ENCODE results near the gene IDUA.

The IDUA gene

GRCh38 chr4:1024882-1025545, 38.2 kb downstream of the IDUA start:
- Mint-ChIP-seq H3K9me3 (no peaks in the 10 kb centered on the region), H3K4me3 (no peak overlapping the region), H3K36me3 (ENCODE audit: low read depth) (peaks cover 8% of the 10 kb centered on the region), H3K27me3 (ENCODE audit: low read depth) (no peaks in the 10 kb centered on the region), H3K4me1 (ENCODE audit: low read depth) (peaks cover 6% of the 10 kb centered on the region), H3K27ac (no peak overlapping the region)
- no peak for DNase-seq (ENCODE audit: low spot score)

GRCh38 chr4:1026115-1026514, 39.3 kb downstream of the IDUA start:
- Mint-ChIP-seq H3K36me3 (ENCODE audit: low read depth) (peaks cover 8% of the 10 kb centered on the region), H3K4me1 (ENCODE audit: low read depth) (peaks cover 6% of the 10 kb centered on the region), H3K27ac (no peak overlapping the region), H3K4me3 (no peak overlapping the region), H3K9me3 (no peaks in the 10 kb centered on the region), H3K27me3 (ENCODE audit: low read depth) (no peaks in the 10 kb centered on the region)
- DNase-seq (ENCODE audit: low spot score), result peak; percentile 30

GRCh38 chr4:1027219-1027914, 40.5 kb downstream of the IDUA start:
- Mint-ChIP-seq H3K27me3 (ENCODE audit: low read depth) (no peaks in the 10 kb centered on the region), H3K36me3 (ENCODE audit: low read depth) (peaks cover 8% of the 10 kb centered on the region), H3K27ac (no peak overlapping the region), H3K4me3 (no peak overlapping the region), H3K9me3 (no peaks in the 10 kb centered on the region), H3K4me1 (ENCODE audit: low read depth) (peaks cover 6% of the 10 kb centered on the region)
- DNase-seq (ENCODE audit: low spot score), result no peak

GRCh38 chr4:1027915-1028238, 41.0 kb downstream of the IDUA start:
- no peaks in the 10 kb centered on the region for H3K27me3 Mint-ChIP-seq (ENCODE audit: low read depth)
- H3K4me1 Mint-ChIP-seq (ENCODE audit: low read depth), result peaks cover 6% of the 10 kb centered on the region
- no peak overlapping the region for H3K4me3 Mint-ChIP-seq

GRCh38 chr4:1028574-1029220, 41.9 kb downstream of the IDUA start:
- H3K27ac Mint-ChIP-seq, result no peak overlapping the region
- H3K36me3 Mint-ChIP-seq (ENCODE audit: low read depth), result peaks cover 8% of the 10 kb centered on the region
- no peak overlapping the region for H3K4me3 Mint-ChIP-seq
- no peak for DNase-seq (ENCODE audit: low spot score)
- H3K27me3 Mint-ChIP-seq (ENCODE audit: low read depth), result no peaks in the 10 kb centered on the region
- peaks cover 6% of the 10 kb centered on the region for H3K4me1 Mint-ChIP-seq (ENCODE audit: low read depth)
- H3K9me3 Mint-ChIP-seq, result no peaks in the 10 kb centered on the region

More at GRCh38 chr4:1027915-1028238, 41.0 kb downstream of the IDUA start:
- Mint-ChIP-seq H3K9me3 (no peaks in the 10 kb centered on the region), H3K27ac (no peak overlapping the region), H3K36me3 (ENCODE audit: low read depth) (peaks cover 8% of the 10 kb centered on the region)
- DNase-seq (ENCODE audit: low spot score), result no peak

GRCh38 chr4:1029529-1029928, 42.7 kb downstream of the IDUA start:
- H3K4me1 Mint-ChIP-seq (ENCODE audit: low read depth), result peaks cover 6% of the 10 kb centered on the region
- no peaks in the 10 kb centered on the region for H3K9me3 Mint-ChIP-seq
- peaks cover 8% of the 10 kb centered on the region for H3K36me3 Mint-ChIP-seq (ENCODE audit: low read depth)
- no peaks in the 10 kb centered on the region for H3K27me3 Mint-ChIP-seq (ENCODE audit: low read depth)
- H3K27ac Mint-ChIP-seq, result no peak overlapping the region
- no peak for DNase-seq (ENCODE audit: low spot score)
- H3K4me3 Mint-ChIP-seq, result no peak overlapping the region

GRCh38 chr4:1030031-1030430, 43.2 kb downstream of the IDUA start:
- Mint-ChIP-seq H3K36me3 (ENCODE audit: low read depth) (peaks cover 8% of the 10 kb centered on the region), H3K9me3 (no peaks in the 10 kb centered on the region), H3K27me3 (ENCODE audit: low read depth) (no peaks in the 10 kb centered on the region), H3K27ac (no peak overlapping the region), H3K4me1 (ENCODE audit: low read depth) (peaks cover 6% of the 10 kb centered on the region), H3K4me3 (no peak overlapping the region)
- no peak for DNase-seq (ENCODE audit: low spot score)

GRCh38 chr4:1030559-1030958, 43.7 kb downstream of the IDUA start:
- no peak overlapping the region for H3K27ac Mint-ChIP-seq

GRCh38 chr4:1031346-1031745, 44.5 kb downstream of the IDUA start:
- Mint-ChIP-seq H3K27me3 (ENCODE audit: low read depth) (no peaks in the 10 kb centered on the region), H3K36me3 (ENCODE audit: low read depth) (no peaks in the 10 kb centered on the region), H3K9me3 (no peaks in the 10 kb centered on the region), H3K4me1 (ENCODE audit: low read depth) (no peaks in the 10 kb centered on the region), H3K4me3 (no peak overlapping the region), H3K27ac (no peak overlapping the region)
- DNase-seq (ENCODE audit: low spot score), result no peak

More at GRCh38 chr4:1030559-1030958, 43.7 kb downstream of the IDUA start:
- Mint-ChIP-seq H3K27me3 (ENCODE audit: low read depth) (no peaks in the 10 kb centered on the region), H3K4me1 (ENCODE audit: low read depth) (peaks cover 6% of the 10 kb centered on the region), H3K9me3 (no peaks in the 10 kb centered on the region), H3K4me3 (no peak overlapping the region), H3K36me3 (ENCODE audit: low read depth) (peaks cover 4% of the 10 kb centered on the region)
- DNase-seq (ENCODE audit: low spot score), result no peak

GRCh38 chr4:1031956-1032795, 45.3 kb downstream of the IDUA start:
- H3K4me1 Mint-ChIP-seq (ENCODE audit: low read depth), result no peaks in the 10 kb centered on the region
- no peaks in the 10 kb centered on the region for H3K9me3 Mint-ChIP-seq
- no peaks in the 10 kb centered on the region for H3K36me3 Mint-ChIP-seq (ENCODE audit: low read depth)
- H3K27ac Mint-ChIP-seq, result no peak overlapping the region
- H3K27me3 Mint-ChIP-seq (ENCODE audit: low read depth), result no peaks in the 10 kb centered on the region
- DNase-seq (ENCODE audit: low spot score), result no peak
- no peak overlapping the region for H3K4me3 Mint-ChIP-seq

- no peak overlapping the region for H3K4me3 Mint-ChIP-seq
- no peaks in the 10 kb centered on the region for H3K9me3 Mint-ChIP-seq
- H3K27me3 Mint-ChIP-seq (ENCODE audit: low read depth), result no peaks in the 10 kb centered on the region
- no peaks in the 10 kb centered on the region for H3K36me3 Mint-ChIP-seq (ENCODE audit: low read depth)
- no peak for DNase-seq (ENCODE audit: low spot score)
- no peak overlapping the region for H3K27ac Mint-ChIP-seq
- H3K4me1 Mint-ChIP-seq (ENCODE audit: low read depth), result no peaks in the 10 kb centered on the region
These were observed 46.0 kb downstream of the IDUA start for GRCh38 chr4:1032861-1033260.

- DNase-seq (ENCODE audit: low spot score), result no peak
- no peaks in the 10 kb centered on the region for H3K36me3 Mint-ChIP-seq (ENCODE audit: low read depth)
- H3K27ac Mint-ChIP-seq, result no peak overlapping the region
- H3K27me3 Mint-ChIP-seq (ENCODE audit: low read depth), result no peaks in the 10 kb centered on the region
- no peak overlapping the region for H3K4me3 Mint-ChIP-seq
- no peaks in the 10 kb centered on the region for H3K9me3 Mint-ChIP-seq
- no peaks in the 10 kb centered on the region for H3K4me1 Mint-ChIP-seq (ENCODE audit: low read depth)
These were observed 47.2 kb downstream of the IDUA start for GRCh38 chr4:1033840-1034551.

- Mint-ChIP-seq H3K4me1 (ENCODE audit: low read depth) (no peaks in the 10 kb centered on the region), H3K9me3 (no peaks in the 10 kb centered on the region), H3K36me3 (ENCODE audit: low read depth) (no peaks in the 10 kb centered on the region), H3K27ac (no peak overlapping the region), H3K4me3 (no peak overlapping the region), H3K27me3 (ENCODE audit: low read depth) (no peaks in the 10 kb centered on the region)
- DNase-seq (ENCODE audit: low spot score), result no peak
These were observed 48.7 kb downstream of the IDUA start for GRCh38 chr4:1035510-1035909.

All from T-helper 2 cell treated with Interferon-gamma antibody and Interleukin-4, amounts not matched to agents 5 μg/mL and 100 μg/mL, for 36 hours (primary cell).